GM23248 (cell line): ENCODE results near the gene EFCC1. TPM values are rescaled to one million over a fixed set of nuclear protein-coding genes. Genes with fewer than 3 reads are reported as not detected.

Source experiments
- DNase-seq: peaks from one replicate; pipeline ENCODE4 v3.0.0-alpha.2; 2015
- H2AFZ ChIP-seq: fragments of 200-600 bp; sonication (generic); 2 replicates; pipeline ENCODE4 v1.6.1; 2016; ENCODE audit warnings: antibody characterized with exemption
- H3F3A ChIP-seq: fragments of 200-600 bp; sonication (generic); 2 replicates; pipeline ENCODE4 v1.6.1; 2016; ENCODE audit warnings: mild to moderate bottlenecking, antibody characterized with exemption, mixed run types; ENCODE audit not compliant: insufficient read depth
- H3K27ac ChIP-seq: fragments of 200-600 bp; sonication (generic); 2 replicates; pipeline ENCODE4 v1.5.1; 2016; ENCODE audit warnings: mild to moderate bottlenecking
- H3K27me3 ChIP-seq: fragments of 200-600 bp; sonication (generic); replicated peaks from 2 replicates; pipeline ENCODE4 v1.6.1; 2016; ENCODE audit warnings: mild to moderate bottlenecking; ENCODE audit not compliant: insufficient read depth
- H3K36me3 ChIP-seq: fragments of 200-600 bp; sonication (generic); 2 replicates; pipeline ENCODE4 v1.6.1; 2016; ENCODE audit warnings: low read depth, mild to moderate bottlenecking
- H3K4me1 ChIP-seq: fragments of 200-600 bp; sonication (generic); 2 replicates; pipeline ENCODE4 v1.6.1; 2016; ENCODE audit warnings: mild to moderate bottlenecking; ENCODE audit not compliant: insufficient read depth
- H3K4me2 ChIP-seq: fragments of 200-600 bp; sonication (generic); one replicate; pipeline ENCODE4 v1.6.1; 2016; ENCODE audit warnings: mild to moderate bottlenecking; ENCODE audit not compliant: unreplicated experiment
- H3K4me3 ChIP-seq: fragments of 200-600 bp; sonication (generic); 2 replicates; pipeline ENCODE4 v1.5.1; 2016; ENCODE audit warnings: mild to moderate bottlenecking
- H3K79me2 ChIP-seq: fragments of 200-600 bp; sonication (generic); 2 replicates; pipeline ENCODE4 v1.6.1; 2016; ENCODE audit warnings: mild to moderate bottlenecking; ENCODE audit not compliant: insufficient read depth
- H3K9ac ChIP-seq: fragments of 200-600 bp; sonication (generic); 2 replicates; pipeline ENCODE4 v1.6.1; 2016; ENCODE audit warnings: mild to moderate bottlenecking
- H3K9me2 ChIP-seq: fragments of 200-600 bp; sonication (generic); 2 replicates; pipeline ENCODE4 v1.6.1; 2016; ENCODE audit warnings: mixed run types, mild to moderate bottlenecking, moderate library complexity; ENCODE audit not compliant: insufficient read depth
- H3K9me3 ChIP-seq: fragments of 200-600 bp; sonication (generic); one replicate; pipeline ENCODE4 v1.6.1; 2017; ENCODE audit warnings: low read depth
- H4K20me1 ChIP-seq: fragments of 200-600 bp; sonication (generic); 2 replicates; pipeline ENCODE4 v1.6.0; 2016; ENCODE audit not compliant: insufficient read depth
- EZH2 ChIP-seq: fragments of 200-600 bp; sonication (generic); IDR thresholded peaks from 2 replicates; pipeline ENCODE4 v1.6.1; 2018; ENCODE audit warnings: antibody characterized with exemption, mild to moderate bottlenecking; ENCODE audit not compliant: insufficient read depth, poor library complexity, severe bottlenecking
- EZH2phosphoT487 ChIP-seq: fragments of 200-600 bp; sonication (generic); IDR thresholded peaks from 2 replicates; pipeline ENCODE4 v1.6.1; 2018; ENCODE audit warnings: antibody characterized with exemption, moderate library complexity, mild to moderate bottlenecking, low read depth; ENCODE audit not compliant: insufficient read depth
- WGBS, 2 experiments: methylation state at CpG; one replicate each; pipeline ENCODE4 v1.1.6; 2015 to 2017; ENCODE audit warnings: low lambda C conversion rate in 2 of 2, low coverage in 1 of 2; ENCODE audit errors: missing lambda C conversion rate in 2 of 2; 5-methylcytosine and 5-hydroxymethylcytosine counted together
- in situ Hi-C: fragments of 300-500 bp; cut with MboI; formaldehyde crosslinking; loops from 2 replicates; pipeline ENCODE4 v1.15.0; 2020
- polyA plus RNA-seq: library from polyadenylated mRNA; unstranded; fragments of >200 nt; fragmentation: Nextera tagmentation; extraction: Ambion mirVana; gene quantifications from 2 replicates; pipeline ENCODE4 v1.2.1, GENCODE V29; 2016
- total RNA-seq: library from RNA; depleted of rRNA; stranded (reverse); fragments of >200 nt; shearing (Covaris generic); gene quantifications from 2 replicates; pipeline ENCODE4 v1.2.3, GENCODE V29; 2014

The EFCC1 gene
- total and polyA plus RNA-seq, 2 experiments from 2014 or later: not detected

- Histone ChIP-seq H3K27ac (no peak overlapping the region), H4K20me1 (no peaks in the 10 kb centered on the region), H3K4me2 (no peak overlapping the region), H3K36me3 (no peaks in the 10 kb centered on the region), H3K9me3 (no peaks in the 10 kb centered on the region), H3K4me1 (no peaks in the 10 kb centered on the region), H3K4me3 (no peak overlapping the region), H3K9ac (no peak overlapping the region), H3K9me2 (no peaks in the 10 kb centered on the region), H3K79me2 (no peaks in the 10 kb centered on the region), H2AFZ (no peak overlapping the region), H3K27me3 (peaks cover 25% of the 10 kb centered on the region; the same call in 1 of the 2 replicates), H3F3A (no peaks in the 10 kb centered on the region)
- in situ Hi-C loops: no loop called here
- 56 to 64% methylated on average over 6 of the region's 6 CpGs for WGBS, 2 experiments
- no peak for DNase-seq
- TF ChIP-seq EZH2 (no peak), EZH2phosphoT487 (no peak)
Observed at GRCh38 chr3:128967748-128968355, 33.3 kb upstream of the EFCC1 start.

GRCh38 chr3:128969993-128970739 is 30.9 kb upstream of the EFCC1 start:
- Histone ChIP-seq H3K4me3 (no peak overlapping the region), H3K4me1 (no peaks in the 10 kb centered on the region), H3K9me2 (no peaks in the 10 kb centered on the region), H3K27me3 (peaks cover 25% of the 10 kb centered on the region; the same call in 1 of the 2 replicates), H3K27ac (no peak overlapping the region), H2AFZ (no peak overlapping the region), H3K9me3 (no peaks in the 10 kb centered on the region), H4K20me1 (no peaks in the 10 kb centered on the region), H3K4me2 (no peak overlapping the region), H3F3A (no peaks in the 10 kb centered on the region), H3K9ac (no peak overlapping the region), H3K79me2 (no peaks in the 10 kb centered on the region), H3K36me3 (no peaks in the 10 kb centered on the region)
- TF ChIP-seq EZH2: no peak
- DNase-seq: peak; percentile 70
- in situ Hi-C loops: no loop called here
- 2 to 8% methylated on average over 12 of the region's 12 CpGs for WGBS, 2 experiments

GRCh38 chr3:128970740-128971047 is 30.4 kb upstream of the EFCC1 start:
- Histone ChIP-seq H3K27me3 (peaks cover 22% of the 10 kb centered on the region), H3K9ac (no peak overlapping the region), H3K9me3 (no peaks in the 10 kb centered on the region), H3K4me1 (no peaks in the 10 kb centered on the region), H3K27ac (no peak overlapping the region), H3F3A (no peaks in the 10 kb centered on the region), H3K79me2 (no peaks in the 10 kb centered on the region), H3K4me2 (no peak overlapping the region), H4K20me1 (no peaks in the 10 kb centered on the region), H3K4me3 (no peak overlapping the region), H2AFZ (no peak overlapping the region), H3K9me2 (no peaks in the 10 kb centered on the region), H3K36me3 (no peaks in the 10 kb centered on the region)
- 74 to 75% methylated on average over 1 of the region's 1 CpG for WGBS, 2 experiments
- no peak for TF ChIP-seq EZH2phosphoT487
- no peak for TF ChIP-seq EZH2
- in situ Hi-C loops: no loop called here
- DNase-seq: peak; percentile 25

GRCh38 chr3:128971421-128972100 is 29.5 kb upstream of the EFCC1 start:
- TF ChIP-seq EZH2 (no peak), EZH2phosphoT487 (no peak)
- H3K27me3 ChIP-seq: peaks cover 24% of the 10 kb centered on the region
- H3K4me1 ChIP-seq: no peaks in the 10 kb centered on the region
- H3K9ac ChIP-seq: no peak overlapping the region
- no peak overlapping the region for H3K27ac ChIP-seq
- WGBS, 2 experiments: 47 to 52% methylated on average over 6 of the region's 6 CpGs
- H3K79me2 ChIP-seq: no peaks in the 10 kb centered on the region
- no peaks in the 10 kb centered on the region for H4K20me1 ChIP-seq
- DNase-seq: peak; percentile 76
- H3K36me3 ChIP-seq: no peaks in the 10 kb centered on the region
- in situ Hi-C loops: no loop called here
- no peak overlapping the region for H3K4me2 ChIP-seq
- H3K9me3 ChIP-seq: no peaks in the 10 kb centered on the region
- no peaks in the 10 kb centered on the region for H3F3A ChIP-seq
- H3K4me3 ChIP-seq: no peak overlapping the region
- H3K9me2 ChIP-seq: no peaks in the 10 kb centered on the region
- H2AFZ ChIP-seq: no peak overlapping the region
